B cell (primary cell): ENCODE data around the gene TRMT1L. TPM values are rescaled to one million over a fixed set of nuclear protein-coding genes. Genes with fewer than 3 reads are reported as not detected.

Experiments
- polyA plus RNA-seq: library from polyadenylated mRNA; depleted of rRNA; stranded (reverse); fragments of >200 nt; gene quantifications from 2 replicates; pipeline ENCODE4 v1.2.3, GENCODE V29; 2012
- total RNA-seq, 2 donors: library from RNA; stranded (reverse); fragments of 120-200 nt in 1 of 2; gene quantifications; 1 replicate in 1 of 2; 2 replicates in 1 of 2; pipeline versions ENCODE4 v1.2.3 to v1.2.4, GENCODE V29; 2013 to 2022

TRMT1L gene
- total and polyA plus RNA-seq, 2 donors (not counting 1 experiment from before 2014, with no cell fraction given) = 9.9 to 27.5 TPM

Other genes with a start within 250 kb of the TRMT1L start
- gene NIBAN1, start 182.4 kb downstream of the TRMT1L start, total RNA-seq = 13.2 and 13.5 TPM in 2 replicates
- 1.1 and 1.2 TPM in 2 replicates for gene NIBAN1, start 182.4 kb downstream of the TRMT1L start, polyA plus RNA-seq
- gene RNF2, start 111.4 kb downstream of the TRMT1L start, total RNA-seq = 24.2 and 29.5 TPM in 2 replicates
- gene RNF2, start 111.4 kb downstream of the TRMT1L start, polyA plus RNA-seq = 10.1 and 13.9 TPM in 2 replicates
- gene SWT1, start 214 bp upstream of the TRMT1L start, total RNA-seq = 8.5 and 9.2 TPM in 2 replicates
- 2.1 and 3.1 TPM in 2 replicates for gene SWT1, start 214 bp upstream of the TRMT1L start, polyA plus RNA-seq
- 87.0 and 93.8 TPM in 2 replicates for gene IVNS1ABP, start 160.3 kb upstream of the TRMT1L start, total RNA-seq
- 42.9 and 70.3 TPM in 2 replicates for gene IVNS1ABP, start 160.3 kb upstream of the TRMT1L start, polyA plus RNA-seq